Measurements from ENCODE around the gene DSCAML1.

DSCAML1 gene

GRCh38 chr11:117823946-117824420 lies 27.0 kb upstream of the DSCAML1 start:
- Histone ChIP-seq H3K36me3 (ENCODE audit: control insufficient read depth, insufficient read depth, low read length) (no peaks in the 10 kb centered on the region), H3K27me3 (ENCODE audit: control insufficient read depth, insufficient read depth, low read length) (no peaks in the 10 kb centered on the region), H3K9me3 (ENCODE audit: control insufficient read depth, insufficient read depth, low read length) (no peaks in the 10 kb centered on the region), H3K27ac (ENCODE audit: low read depth, low read length) (no peak overlapping the region), H3K9ac (ENCODE audit: low read depth, low read length) (no peak overlapping the region), H3K4me3 (ENCODE audit: low read depth, low read length) (no peak overlapping the region), H3K4me1 (ENCODE audit: control insufficient read depth, insufficient read depth, low read length) (peaks cover 17% of the 10 kb centered on the region)

- Histone ChIP-seq H3K4me3 (ENCODE audit: low read depth, low read length) (no peak overlapping the region), H3K36me3 (ENCODE audit: control insufficient read depth, insufficient read depth, low read length) (no peaks in the 10 kb centered on the region), H3K9ac (ENCODE audit: low read depth, low read length) (no peak overlapping the region), H3K27me3 (ENCODE audit: control insufficient read depth, insufficient read depth, low read length) (no peaks in the 10 kb centered on the region), H3K4me1 (ENCODE audit: control insufficient read depth, insufficient read depth, low read length) (peaks cover 17% of the 10 kb centered on the region), H3K27ac (ENCODE audit: low read depth, low read length) (no peak overlapping the region), H3K9me3 (ENCODE audit: control insufficient read depth, insufficient read depth, low read length) (no peaks in the 10 kb centered on the region)
These were observed 26.4 kb upstream of the DSCAML1 start for GRCh38 chr11:117823294-117823945.

GRCh38 chr11:117822074-117823033 lies 25.3 kb upstream of the DSCAML1 start:
- Histone ChIP-seq H3K4me3 (ENCODE audit: low read depth, low read length) (no peak overlapping the region), H3K9ac (ENCODE audit: low read depth, low read length) (no peak overlapping the region), H3K9me3 (ENCODE audit: control insufficient read depth, insufficient read depth, low read length) (no peaks in the 10 kb centered on the region), H3K27ac (ENCODE audit: low read depth, low read length) (no peak overlapping the region), H3K27me3 (ENCODE audit: control insufficient read depth, insufficient read depth, low read length) (no peaks in the 10 kb centered on the region), H3K4me1 (ENCODE audit: control insufficient read depth, insufficient read depth, low read length) (peaks cover 19% of the 10 kb centered on the region), H3K36me3 (ENCODE audit: control insufficient read depth, insufficient read depth, low read length) (no peaks in the 10 kb centered on the region)

- H3K9ac ChIP-seq (ENCODE audit: low read depth, low read length), result no peak overlapping the region
- H3K4me3 ChIP-seq (ENCODE audit: low read depth, low read length), result no peak overlapping the region
- no peaks in the 10 kb centered on the region for H3K9me3 ChIP-seq (ENCODE audit: control insufficient read depth, insufficient read depth, low read length)
- peaks cover 28% of the 10 kb centered on the region for H3K4me1 ChIP-seq (ENCODE audit: control insufficient read depth, insufficient read depth, low read length)
- H3K27ac ChIP-seq (ENCODE audit: low read depth, low read length), result no peak overlapping the region
- H3K36me3 ChIP-seq (ENCODE audit: control insufficient read depth, insufficient read depth, low read length), result no peaks in the 10 kb centered on the region
- peaks cover 4% of the 10 kb centered on the region; the same call in 1 of the 2 replicates for H3K27me3 ChIP-seq (ENCODE audit: control insufficient read depth, insufficient read depth, low read length)
These were observed 24.4 kb upstream of the DSCAML1 start for GRCh38 chr11:117821431-117821830.

- Histone ChIP-seq H3K9me3 (ENCODE audit: control insufficient read depth, insufficient read depth, low read length) (no peaks in the 10 kb centered on the region), H3K27me3 (ENCODE audit: control insufficient read depth, insufficient read depth, low read length) (peaks cover 4% of the 10 kb centered on the region; the same call in 1 of the 2 replicates), H3K27ac (ENCODE audit: low read depth, low read length) (no peak overlapping the region), H3K4me3 (ENCODE audit: low read depth, low read length) (no peak overlapping the region), H3K36me3 (ENCODE audit: control insufficient read depth, insufficient read depth, low read length) (no peaks in the 10 kb centered on the region), H3K9ac (ENCODE audit: low read depth, low read length) (no peak overlapping the region), H3K4me1 (ENCODE audit: control insufficient read depth, insufficient read depth, low read length) (peaks cover 35% of the 10 kb centered on the region)
These were observed 23.5 kb upstream of the DSCAML1 start for GRCh38 chr11:117820516-117820915.

GRCh38 chr11:117820071-117820470 lies 23.1 kb upstream of the DSCAML1 start:
- no peaks in the 10 kb centered on the region for H3K36me3 ChIP-seq (ENCODE audit: control insufficient read depth, insufficient read depth, low read length)
- peaks cover 4% of the 10 kb centered on the region; the same call in 1 of the 2 replicates for H3K27me3 ChIP-seq (ENCODE audit: control insufficient read depth, insufficient read depth, low read length)
- no peaks in the 10 kb centered on the region for H3K9me3 ChIP-seq (ENCODE audit: control insufficient read depth, insufficient read depth, low read length)
- H3K4me1 ChIP-seq (ENCODE audit: control insufficient read depth, insufficient read depth, low read length), result peaks cover 39% of the 10 kb centered on the region
- no peak overlapping the region for H3K27ac ChIP-seq (ENCODE audit: low read depth, low read length)
- no peak overlapping the region for H3K4me3 ChIP-seq (ENCODE audit: low read depth, low read length)
- H3K9ac ChIP-seq (ENCODE audit: low read depth, low read length), result no peak overlapping the region

GRCh38 chr11:117819096-117820040 lies 22.4 kb upstream of the DSCAML1 start:
- Histone ChIP-seq H3K27me3 (ENCODE audit: control insufficient read depth, insufficient read depth, low read length) (peaks cover 4% of the 10 kb centered on the region; the same call in 1 of the 2 replicates), H3K9ac (ENCODE audit: low read depth, low read length) (no peak overlapping the region), H3K36me3 (ENCODE audit: control insufficient read depth, insufficient read depth, low read length) (no peaks in the 10 kb centered on the region), H3K9me3 (ENCODE audit: control insufficient read depth, insufficient read depth, low read length) (no peaks in the 10 kb centered on the region), H3K4me3 (ENCODE audit: low read depth, low read length) (no peak overlapping the region), H3K4me1 (ENCODE audit: control insufficient read depth, insufficient read depth, low read length) (peaks cover 42% of the 10 kb centered on the region), H3K27ac (ENCODE audit: low read depth, low read length) (no peak overlapping the region)

- H3K27ac ChIP-seq (ENCODE audit: low read depth, low read length), result no peak overlapping the region
- H3K9ac ChIP-seq (ENCODE audit: low read depth, low read length), result no peak overlapping the region
- H3K9me3 ChIP-seq (ENCODE audit: control insufficient read depth, insufficient read depth, low read length), result no peaks in the 10 kb centered on the region
- H3K36me3 ChIP-seq (ENCODE audit: control insufficient read depth, insufficient read depth, low read length), result no peaks in the 10 kb centered on the region
- H3K4me1 ChIP-seq (ENCODE audit: control insufficient read depth, insufficient read depth, low read length), result peaks cover 35% of the 10 kb centered on the region
- H3K27me3 ChIP-seq (ENCODE audit: control insufficient read depth, insufficient read depth, low read length), result peaks cover 4% of the 10 kb centered on the region; the same call in 1 of the 2 replicates
- no peak overlapping the region for H3K4me3 ChIP-seq (ENCODE audit: low read depth, low read length)
These were observed 21.2 kb upstream of the DSCAML1 start for GRCh38 chr11:117818041-117818873.

- peaks cover 35% of the 10 kb centered on the region for H3K4me1 ChIP-seq (ENCODE audit: control insufficient read depth, insufficient read depth, low read length)
- H3K27me3 ChIP-seq (ENCODE audit: control insufficient read depth, insufficient read depth, low read length), result peaks cover 4% of the 10 kb centered on the region; the same call in 1 of the 2 replicates
- H3K36me3 ChIP-seq (ENCODE audit: control insufficient read depth, insufficient read depth, low read length), result no peaks in the 10 kb centered on the region
- H3K9me3 ChIP-seq (ENCODE audit: control insufficient read depth, insufficient read depth, low read length), result no peaks in the 10 kb centered on the region
- peak overlapping the region; percentile 45; the same call in 1 of the 2 replicates for H3K4me3 ChIP-seq (ENCODE audit: low read depth, low read length)
- peak overlapping the region; percentile 36 for H3K27ac ChIP-seq (ENCODE audit: low read depth, low read length)
- no peak overlapping the region for H3K9ac ChIP-seq (ENCODE audit: low read depth, low read length)
These were observed 20.5 kb upstream of the DSCAML1 start for GRCh38 chr11:117817368-117818040.

All from HUES48 (cell line).